NCI-H524 treated with DMSO at 0.1 percent for 48 hours (cell line): Measurements from ENCODE around the gene BICRA.
"Not testable (repeated sequence)": the region's sequence is repeated elsewhere in the genome, so short reads cannot be mapped to it uniquely, and the experiment has no call there.

Experiments
- DNase-seq: peaks from one replicate; lab custom pipeline; 2025; lab: John Stamatoyannopoulos, UW

BICRA gene

DNA sequence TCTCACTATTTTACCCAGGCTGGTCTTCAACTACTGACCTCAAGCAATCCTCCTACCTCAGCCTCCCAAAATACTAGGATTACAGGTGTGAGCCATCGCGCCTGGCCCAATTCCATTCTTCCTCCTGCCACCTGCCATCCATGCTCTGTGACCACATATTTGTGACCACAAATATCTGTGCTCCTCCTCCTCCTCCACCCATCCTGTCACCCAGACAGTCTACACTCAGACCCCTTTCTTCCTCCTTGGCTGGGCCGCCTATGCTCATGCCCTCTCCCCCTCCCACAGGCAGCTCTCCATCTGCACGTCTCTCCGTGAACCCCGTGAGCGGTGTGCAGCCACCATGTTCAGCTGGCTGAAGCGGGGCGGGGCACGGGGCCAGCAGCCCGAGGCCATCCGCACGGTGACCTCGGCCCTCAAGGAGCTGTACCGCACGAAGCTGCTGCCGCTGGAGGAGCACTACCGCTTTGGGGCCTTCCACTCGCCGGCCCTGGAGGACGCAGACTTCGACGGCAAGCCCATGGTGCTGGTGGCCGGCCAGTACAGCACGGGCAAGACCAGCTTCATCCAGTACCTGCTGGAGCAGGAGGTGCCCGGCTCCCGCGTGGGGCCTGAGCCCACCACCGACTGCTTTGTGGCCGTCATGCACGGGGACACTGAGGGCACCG is 107.5 kb downstream of the BICRA start:
- no peak for DNase-seq

GRCh38 chr19:47718415-47719046 is 109.6 kb downstream of the BICRA start:
- DNase-seq: not testable (repeated sequence)

- peak; percentile 41 for DNase-seq
These were observed 110.3 kb downstream of the BICRA start for GRCh38 chr19:47719047-47719859.

DNA sequence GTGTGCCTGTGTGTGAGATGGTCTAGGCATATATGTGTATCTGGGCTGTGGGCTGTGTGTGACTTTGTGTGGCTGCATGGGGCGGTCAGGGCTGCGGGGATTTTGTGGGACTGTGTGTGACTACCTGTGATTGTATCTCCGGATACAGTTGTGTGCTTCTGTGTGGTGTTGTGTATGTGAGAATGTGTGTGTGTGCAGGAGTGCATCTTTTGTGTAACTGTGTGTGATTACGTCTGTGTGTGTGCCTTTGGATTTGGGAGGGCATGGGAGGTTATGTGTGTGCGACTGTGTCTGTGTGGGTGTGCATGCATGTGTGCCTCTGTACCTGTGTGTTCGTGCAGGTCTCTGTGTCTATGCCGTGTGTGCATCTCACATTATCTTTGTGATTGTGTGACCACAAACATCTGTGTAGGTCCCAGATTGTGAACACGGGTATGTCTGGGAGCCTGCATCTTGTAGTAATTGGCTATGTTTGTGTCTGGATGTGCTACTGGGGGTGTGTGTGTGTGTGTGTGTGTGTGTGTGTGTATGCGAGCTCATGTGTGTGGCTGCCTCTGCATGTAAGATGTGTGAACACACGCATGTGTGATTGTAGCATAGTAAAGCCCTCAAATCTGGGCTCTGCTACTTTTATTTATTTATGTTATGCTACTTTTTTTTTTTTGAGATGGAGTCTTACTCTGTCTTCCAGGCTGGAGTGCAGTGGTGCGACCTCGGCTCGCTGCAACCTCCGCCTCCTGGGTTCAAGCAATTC is 111.9 kb downstream of the BICRA start:
- no peak for DNase-seq

- no peak for DNase-seq
These were observed 114.6 kb downstream of the BICRA start for GRCh38 chr19:47723581-47723940.

- DNase-seq: no peak
These were observed 116.9 kb downstream of the BICRA start for GRCh38 chr19:47725759-47726401.

DNA sequence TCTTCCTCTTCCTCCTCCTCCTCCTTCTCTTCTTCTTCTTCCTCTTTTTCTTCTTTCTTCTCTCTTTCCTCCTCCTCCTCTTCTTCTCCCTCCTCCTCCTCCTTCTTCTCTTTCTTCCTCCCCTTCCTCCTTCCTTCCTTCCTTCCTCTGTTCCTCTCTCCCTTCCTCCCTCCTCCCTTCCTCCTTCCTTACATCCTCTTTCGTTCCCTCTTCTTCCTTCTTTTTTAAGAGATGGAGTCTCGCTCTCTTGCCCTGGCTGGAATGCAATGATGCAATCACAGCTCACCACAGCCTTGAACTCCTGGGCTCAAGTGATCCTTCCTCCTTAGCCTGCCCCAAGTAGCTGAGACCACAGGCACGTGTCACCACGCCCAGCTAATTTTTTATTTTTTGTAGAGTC is 117.5 kb downstream of the BICRA start:
- no peak for DNase-seq

DNA sequence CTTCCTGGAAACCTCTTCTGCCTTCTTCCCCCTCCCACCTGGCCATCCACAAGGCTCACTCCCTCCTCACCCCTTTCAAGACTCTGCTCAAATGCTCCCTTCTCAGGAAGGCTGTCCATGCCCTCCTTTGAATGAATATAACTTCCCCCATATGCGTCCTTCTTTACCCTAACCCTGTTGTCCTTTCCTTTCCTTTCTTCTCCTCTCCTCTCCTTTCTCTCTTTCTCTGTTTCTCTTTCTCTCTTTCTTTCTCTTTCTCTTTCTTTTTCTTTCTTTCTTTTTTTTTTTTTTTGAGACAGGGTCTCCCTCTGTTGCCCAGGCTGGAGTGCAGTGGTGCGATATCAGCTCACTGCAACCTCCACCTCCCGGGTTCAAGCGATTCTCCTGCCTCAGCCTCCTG is 119.4 kb downstream of the BICRA start:
- DNase-seq: not testable (repeated sequence)

DNA sequence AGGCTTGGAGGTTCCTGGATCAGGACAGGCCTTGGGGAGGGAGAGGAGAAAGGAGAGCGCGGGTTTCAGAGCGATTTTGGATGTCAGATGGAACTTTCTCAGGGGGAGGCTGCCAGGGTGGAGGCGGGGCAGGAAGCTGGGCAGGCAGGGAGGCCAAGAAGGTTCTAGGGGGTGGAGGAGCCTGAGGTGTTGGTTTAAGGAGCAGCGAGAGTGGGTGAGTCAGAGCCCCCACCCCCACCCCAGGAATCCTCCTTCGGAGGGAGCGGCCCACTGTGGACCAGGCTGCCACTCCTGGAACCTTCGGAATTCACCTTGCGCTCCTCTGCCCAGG is 120.5 kb downstream of the BICRA start:
- DNase-seq: no peak

DNA sequence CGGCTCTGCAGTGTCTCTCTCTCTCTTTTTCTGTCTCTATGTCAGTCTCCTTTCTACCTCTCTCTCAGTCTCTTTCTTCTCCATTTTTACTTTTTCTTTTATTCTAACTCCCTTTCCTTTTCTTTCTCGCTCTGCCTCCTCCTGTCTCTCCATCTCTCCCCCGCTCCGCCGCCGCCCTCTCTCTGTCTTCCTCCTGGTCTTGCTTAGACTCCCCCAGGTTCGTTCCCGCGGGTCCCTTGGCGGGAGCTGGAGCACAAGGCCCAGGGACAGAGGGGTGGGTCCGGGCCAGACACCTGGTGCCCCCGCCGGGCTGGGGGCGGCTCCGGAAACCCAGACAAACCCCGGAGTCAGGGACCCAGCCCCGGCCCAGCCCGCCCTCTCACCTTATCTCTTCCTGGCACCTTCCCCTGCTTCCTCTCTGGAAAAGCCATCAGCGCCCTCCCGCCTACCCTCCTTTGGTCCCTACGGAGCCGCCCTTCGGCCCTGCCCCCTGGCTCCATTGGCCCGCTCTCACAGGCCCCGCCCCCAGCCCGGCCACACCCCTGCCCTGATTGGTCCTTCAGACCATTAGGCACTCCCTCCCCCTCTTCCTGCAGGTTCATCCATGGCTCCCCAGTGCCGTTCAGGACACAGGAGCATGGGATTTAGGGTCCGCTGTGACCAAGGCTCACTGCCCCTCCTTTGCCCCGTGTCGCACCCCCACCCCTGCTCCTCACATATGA is 121.0 kb downstream of the BICRA start:
- no peak for DNase-seq

- no peak for DNase-seq
These were observed 121.6 kb downstream of the BICRA start for GRCh38 chr19:47730521-47730889.

DNA sequence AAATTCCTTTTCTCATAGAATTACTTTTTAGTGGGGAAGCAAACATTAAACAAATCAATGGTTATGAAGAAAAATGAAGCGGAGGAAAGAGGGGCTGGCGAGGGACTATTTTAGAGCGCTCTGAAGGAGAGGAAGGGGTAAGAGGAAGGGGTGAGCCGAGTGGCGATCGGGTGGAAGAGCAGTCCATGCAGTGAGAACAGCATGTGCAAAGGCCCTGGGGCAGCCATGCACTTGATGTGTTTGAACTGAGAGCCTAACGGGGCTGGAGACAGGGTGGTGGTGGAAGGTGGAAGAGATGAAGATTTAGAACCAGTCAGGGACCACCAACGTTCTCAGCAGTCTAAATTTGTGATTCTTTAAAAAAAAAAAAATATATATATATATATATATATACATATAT is 122.0 kb downstream of the BICRA start:
- DNase-seq: no peak

DNA sequence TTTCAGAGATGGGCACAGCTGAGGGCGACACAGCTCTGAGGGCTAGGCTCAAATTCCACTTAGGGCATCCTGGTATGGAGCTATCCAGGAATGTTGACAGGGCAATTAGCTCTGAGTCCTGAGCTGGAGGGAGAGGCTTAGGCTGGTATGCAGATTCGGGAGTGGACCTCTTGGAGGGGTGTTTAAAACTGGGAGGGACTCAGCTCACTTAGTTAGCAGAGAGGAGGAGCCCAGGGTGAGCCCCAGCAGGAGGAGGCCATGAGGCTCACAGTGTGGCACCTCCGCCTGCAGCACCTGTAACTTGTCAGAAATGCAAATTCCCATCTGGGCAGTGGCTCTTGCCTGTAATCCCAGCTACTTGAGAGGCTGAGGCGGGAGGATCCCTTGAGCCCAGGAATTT is 126.2 kb downstream of the BICRA start:
- no peak for DNase-seq

DNA sequence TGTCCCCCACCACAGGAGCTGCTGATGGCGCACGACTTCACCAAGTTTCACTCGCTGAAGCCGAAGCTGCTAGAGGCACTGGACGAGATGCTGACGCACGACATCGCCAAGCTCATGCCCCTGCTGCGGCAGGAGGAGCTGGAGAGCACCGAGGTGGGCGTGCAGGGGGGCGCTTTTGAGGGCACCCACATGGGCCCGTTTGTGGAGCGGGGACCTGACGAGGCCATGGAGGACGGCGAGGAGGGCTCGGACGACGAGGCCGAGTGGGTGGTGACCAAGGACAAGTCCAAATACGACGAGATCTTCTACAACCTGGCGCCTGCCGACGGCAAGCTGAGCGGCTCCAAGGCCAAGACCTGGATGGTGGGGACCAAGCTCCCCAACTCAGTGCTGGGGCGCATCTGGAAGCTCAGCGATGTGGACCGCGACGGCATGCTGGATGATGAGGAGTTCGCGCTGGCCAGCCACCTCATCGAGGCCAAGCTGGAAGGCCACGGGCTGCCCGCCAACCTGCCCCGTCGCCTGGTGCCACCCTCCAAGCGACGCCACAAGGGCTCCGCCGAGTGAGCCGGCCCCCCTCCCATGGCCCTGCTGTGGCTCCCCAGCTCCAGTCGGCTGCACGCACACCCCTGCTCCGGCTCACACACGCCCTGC is 132.1 kb downstream of the BICRA start:
- DNase-seq: no peak

DNA sequence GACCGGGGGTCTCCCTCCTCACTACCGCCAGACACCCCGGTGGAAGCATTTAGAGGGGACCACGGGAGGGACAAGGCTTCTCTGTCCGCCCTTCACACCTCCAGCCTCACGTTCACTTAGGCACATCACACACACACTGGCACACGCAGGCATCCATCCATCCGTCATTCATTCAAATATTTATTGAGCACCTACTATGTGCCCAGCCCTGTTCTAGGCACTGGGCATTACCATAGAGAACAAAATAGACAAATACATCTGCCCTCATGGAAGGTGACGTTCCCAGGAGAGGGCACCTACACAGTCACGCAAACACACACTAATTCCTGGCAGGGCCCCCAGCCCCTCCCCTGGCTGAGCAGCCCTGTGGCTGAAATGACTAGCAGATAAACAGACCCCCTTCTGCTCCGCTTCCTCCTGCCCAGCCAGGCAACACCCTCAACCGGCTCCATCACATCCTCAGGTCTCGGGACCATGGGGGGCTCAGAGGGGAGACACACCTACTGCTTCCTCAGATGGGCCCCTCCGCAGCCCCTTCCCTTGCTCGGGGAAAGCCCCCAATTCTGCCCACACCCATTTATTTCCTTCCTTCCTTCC is 132.7 kb downstream of the BICRA start:
- no peak for DNase-seq

DNA sequence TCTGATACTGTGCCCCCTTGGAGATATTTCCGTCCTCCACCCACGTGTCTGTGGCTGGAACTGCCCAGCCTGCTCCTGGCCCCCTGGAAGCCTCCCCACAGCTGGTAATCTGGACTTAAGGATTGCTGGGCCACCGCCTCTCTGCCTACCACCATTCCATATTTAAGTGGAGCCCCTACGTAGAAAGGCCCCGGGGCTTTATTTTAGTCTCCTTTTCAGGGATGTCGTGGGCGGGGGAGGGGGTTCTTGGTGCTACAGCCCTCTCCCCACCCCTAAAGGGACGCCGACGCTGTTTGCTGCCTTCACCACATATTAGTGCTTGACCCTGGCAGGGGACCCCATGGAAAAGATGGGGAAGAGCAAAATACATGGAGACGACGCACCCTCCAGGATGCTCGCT is 133.7 kb downstream of the BICRA start:
- DNase-seq: no peak

- DNase-seq: peak; percentile 82
These were observed 136.3 kb downstream of the BICRA start, which contains the start of gene NOP53 for GRCh38 chr19:47745010-47745901. Gene NOP53 (plus strand): TSS chr19:47745546. CDS start chr19:47745560, 14 bp downstream.

GRCh38 chr19:47746129-47746528 is 137.2 kb downstream of the BICRA start:
- not testable (repeated sequence) for DNase-seq

- no peak for DNase-seq
These were observed 140.4 kb downstream of the BICRA start for GRCh38 chr19:47749326-47749725.
